Measurements from ENCODE around the gene QSOX2.
"Not testable (repeated sequence)": the region's sequence is repeated elsewhere in the genome, so short reads cannot be mapped to it uniquely, and the experiment has no call there.

Gene QSOX2

DNA sequence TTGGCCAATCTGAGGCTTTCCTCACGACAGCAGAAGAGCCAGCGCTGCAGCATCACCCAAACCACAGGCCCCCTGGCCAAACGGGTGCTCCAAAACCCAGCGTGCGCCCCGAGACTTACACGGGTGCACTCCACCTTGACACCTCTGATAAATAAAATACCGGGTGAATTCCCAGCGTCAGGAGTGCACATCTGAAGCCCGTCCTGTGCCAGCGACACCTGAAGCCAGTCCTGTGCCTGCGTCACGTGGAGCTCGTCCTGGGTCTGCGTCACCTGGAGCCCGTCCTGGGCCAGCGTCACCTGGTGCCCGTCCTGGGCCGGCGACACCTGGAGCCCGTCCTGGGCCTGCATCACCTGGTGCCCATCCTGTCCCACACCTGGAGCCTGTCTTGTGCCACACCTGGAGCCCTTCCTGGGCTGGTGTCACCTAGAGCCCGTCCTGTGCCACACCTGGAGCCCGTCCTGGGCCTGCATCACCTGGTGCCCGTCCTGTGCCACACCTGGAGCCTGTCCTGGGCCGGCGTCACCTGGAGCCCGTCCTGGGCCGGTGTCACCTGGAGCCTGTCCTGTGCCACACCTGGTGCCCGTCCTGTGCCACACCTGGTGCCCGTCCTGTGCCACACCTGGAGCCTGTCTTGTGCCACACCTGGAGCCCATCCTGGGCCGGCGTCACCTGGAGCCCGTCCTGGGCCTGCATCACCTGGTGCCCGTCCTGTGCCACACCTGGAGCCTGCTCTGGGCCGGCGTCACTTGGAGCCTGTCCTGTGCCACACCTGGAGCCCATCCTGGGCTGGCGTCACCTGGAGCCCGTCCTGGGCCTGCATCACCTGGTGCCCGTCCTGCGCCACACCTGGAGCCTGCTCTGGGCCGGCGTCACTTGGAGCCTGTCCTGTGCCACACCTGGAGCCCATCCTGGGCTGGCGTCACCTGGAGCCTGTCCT, 8.9 kb downstream of the QSOX2 start:
- not testable (repeated sequence) for DNase-seq (ENCODE audit: low read depth)

- DNase-seq (ENCODE audit: low read depth), result no peak
These were observed 9.7 kb downstream of the QSOX2 start for GRCh38 chr9:136235709-136236455.

GRCh38 chr9:136235171-136235570, 10.4 kb downstream of the QSOX2 start:
- DNase-seq (ENCODE audit: low read depth), result no peak

DNA sequence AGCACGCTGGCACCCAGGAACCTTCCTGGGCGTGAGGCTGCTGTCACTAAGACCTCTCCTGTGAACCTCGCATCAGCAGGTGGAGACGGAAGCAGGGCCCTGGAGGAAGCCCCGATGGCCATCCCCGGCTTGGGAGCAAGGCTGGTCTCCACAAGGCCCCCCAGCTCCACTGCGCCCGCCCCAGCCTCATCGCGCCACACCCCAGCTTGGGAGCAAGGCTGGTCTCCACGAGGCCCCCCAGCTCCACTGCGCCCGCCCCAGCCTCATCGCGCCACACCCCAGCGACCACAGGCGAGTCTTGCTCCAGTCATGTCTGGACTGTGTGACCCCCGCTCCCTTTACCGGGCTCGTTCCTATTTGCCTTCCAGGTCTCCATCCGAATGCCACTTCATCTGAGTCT, 11.0 kb downstream of the QSOX2 start:
- DNase-seq (ENCODE audit: low read depth), result no peak

GRCh38 chr9:136233868-136234267, 11.7 kb downstream of the QSOX2 start:
- DNase-seq (ENCODE audit: low read depth), result no peak

- DNase-seq (ENCODE audit: low read depth), result no peak
These were observed 12.2 kb downstream of the QSOX2 start for GRCh38 chr9:136233411-136233810.

DNA sequence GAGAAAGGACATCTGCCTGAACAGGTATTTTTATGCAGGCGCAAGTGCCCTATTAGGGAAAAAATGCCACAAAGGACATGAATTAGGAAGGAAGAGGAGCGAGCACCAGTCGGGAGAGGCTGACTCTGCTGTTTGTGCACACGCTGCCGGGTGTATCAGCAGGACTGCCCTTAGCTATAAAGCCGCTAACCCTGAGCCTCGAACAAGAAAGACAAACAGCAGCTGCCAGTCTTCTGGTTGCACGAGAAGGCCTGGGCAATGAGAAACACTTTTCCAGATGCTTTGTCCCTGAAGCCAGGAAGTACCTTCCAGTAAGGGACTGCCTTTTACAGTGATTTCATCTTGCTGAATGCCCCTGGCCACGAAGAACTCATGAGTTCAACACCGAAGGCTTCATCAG, 12.6 kb downstream of the QSOX2 start:
- DNase-seq (ENCODE audit: low read depth), result no peak

DNA sequence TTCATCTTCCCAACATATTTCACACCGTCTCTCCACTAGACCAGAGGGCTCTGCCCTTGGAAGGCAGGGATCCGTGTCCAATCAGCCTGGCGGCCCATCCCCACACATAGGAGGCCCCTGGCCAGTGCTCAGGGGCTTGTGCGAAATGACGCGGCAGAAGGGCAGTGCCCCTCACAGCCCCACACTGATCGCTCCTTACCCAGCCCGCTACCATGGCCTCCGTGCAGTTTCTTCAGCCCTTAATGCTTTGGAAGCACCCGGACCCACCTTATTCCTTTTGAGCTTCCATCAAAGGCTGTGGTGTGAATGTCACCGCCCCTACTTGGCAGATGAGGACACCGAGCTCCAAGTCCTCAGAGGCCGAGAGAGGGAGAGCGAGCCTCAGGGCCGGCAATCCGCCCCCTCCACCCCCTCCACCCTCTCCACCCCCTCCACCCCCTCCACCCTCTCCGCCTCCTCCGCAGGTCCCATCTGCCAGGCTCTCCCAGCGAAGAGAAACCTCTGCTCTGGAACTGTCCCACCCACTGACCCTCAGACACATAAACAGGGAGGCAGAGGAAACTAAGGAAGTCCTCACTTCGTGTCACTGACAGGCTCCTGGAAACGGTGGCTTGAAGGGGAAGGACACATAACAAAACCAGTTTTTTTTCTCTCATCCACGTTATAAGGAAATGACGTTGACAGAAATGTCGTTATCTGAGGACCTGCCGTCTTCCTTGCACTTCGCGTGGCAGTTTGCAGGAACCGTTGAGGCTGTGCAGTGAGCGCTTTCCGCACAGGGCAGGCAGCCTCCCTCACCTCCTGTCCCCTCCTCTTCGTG, 13.9 kb downstream of the QSOX2 start:
- no peak for DNase-seq (ENCODE audit: low read depth)

GRCh38 chr9:136230773-136231172, 14.8 kb downstream of the QSOX2 start:
- no peak for DNase-seq (ENCODE audit: low read depth)

- DNase-seq (ENCODE audit: low read depth), result no peak
These were observed 15.2 kb downstream of the QSOX2 start for GRCh38 chr9:136230365-136230764.

GRCh38 chr9:136229096-136230065, 16.2 kb downstream of the QSOX2 start:
- no peak for DNase-seq (ENCODE audit: low read depth)

DNA sequence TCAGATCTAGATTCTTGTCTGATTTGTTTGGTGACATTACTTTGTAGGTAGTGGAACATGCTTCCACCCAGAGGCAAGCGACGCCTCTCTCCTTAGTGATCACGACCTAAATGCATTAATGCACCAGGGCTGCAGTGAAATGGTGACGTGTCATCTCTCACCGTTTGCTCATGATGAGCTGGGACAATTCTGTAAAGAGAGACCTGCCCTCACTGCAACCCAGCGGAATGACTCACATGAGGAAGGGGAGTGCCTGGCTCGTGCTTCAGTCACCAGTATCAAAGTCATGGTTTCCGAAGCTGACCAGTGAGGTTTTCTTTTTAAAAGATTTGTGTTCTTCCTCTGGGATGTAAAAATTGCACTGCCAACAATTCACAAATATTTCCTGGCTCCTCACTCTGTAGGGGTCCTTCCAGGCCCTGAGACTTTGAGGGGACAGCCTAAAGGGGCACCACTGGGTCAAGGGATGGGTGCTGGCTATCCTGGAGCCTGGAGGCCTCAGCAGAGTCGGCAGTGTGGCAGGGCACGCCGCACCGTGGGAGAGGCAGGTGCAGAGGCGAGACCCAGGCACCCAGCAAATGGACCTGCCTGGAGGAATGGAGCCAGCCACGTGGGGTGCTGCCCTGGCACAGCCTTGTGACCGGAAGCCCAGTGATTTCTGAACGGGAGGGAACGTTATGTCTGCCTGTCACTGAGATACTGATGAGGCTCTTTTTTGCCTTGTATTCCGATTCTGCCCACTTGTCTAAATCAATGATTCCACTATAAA, 17.3 kb downstream of the QSOX2 start:
- DNase-seq (ENCODE audit: low read depth), result no peak

DNA sequence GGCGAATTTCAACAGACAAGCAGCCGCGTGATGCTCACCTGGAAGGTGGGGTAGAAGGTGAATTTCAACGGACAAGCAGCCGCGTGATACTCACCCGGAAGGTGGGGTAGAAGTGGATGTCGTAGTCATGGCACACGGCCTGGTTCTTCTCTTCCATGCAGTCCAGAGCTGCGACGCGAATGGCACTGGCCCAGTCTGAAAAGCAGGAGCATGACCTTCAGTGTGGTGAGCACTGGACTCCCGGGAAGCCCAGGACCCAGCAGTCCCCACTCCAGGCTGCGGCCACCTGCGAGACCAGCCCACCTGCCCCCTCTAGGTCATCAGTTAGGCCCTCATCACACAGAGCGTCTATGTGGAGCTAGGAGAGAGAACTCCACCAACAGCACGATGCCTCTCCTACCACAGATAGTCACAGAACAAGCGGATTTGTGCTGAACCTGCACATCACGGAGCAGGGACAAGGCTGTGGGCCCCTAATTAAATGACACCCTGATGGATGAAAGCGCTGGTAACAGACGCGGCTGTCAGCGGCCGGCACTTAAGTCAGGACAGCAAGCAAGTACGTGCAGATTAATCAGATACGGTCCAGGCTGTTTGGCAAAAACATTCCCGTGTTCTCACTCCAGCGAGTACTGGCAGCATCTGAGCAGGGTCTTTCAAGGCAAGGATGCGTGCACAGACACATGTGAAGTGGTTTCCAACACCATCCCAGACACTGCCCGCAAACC, 18.8 kb downstream of the QSOX2 start:
- no peak for DNase-seq (ENCODE audit: low read depth)

GRCh38 chr9:136225748-136226679, 19.6 kb downstream of the QSOX2 start:
- DNase-seq (ENCODE audit: low read depth), result no peak

DNA sequence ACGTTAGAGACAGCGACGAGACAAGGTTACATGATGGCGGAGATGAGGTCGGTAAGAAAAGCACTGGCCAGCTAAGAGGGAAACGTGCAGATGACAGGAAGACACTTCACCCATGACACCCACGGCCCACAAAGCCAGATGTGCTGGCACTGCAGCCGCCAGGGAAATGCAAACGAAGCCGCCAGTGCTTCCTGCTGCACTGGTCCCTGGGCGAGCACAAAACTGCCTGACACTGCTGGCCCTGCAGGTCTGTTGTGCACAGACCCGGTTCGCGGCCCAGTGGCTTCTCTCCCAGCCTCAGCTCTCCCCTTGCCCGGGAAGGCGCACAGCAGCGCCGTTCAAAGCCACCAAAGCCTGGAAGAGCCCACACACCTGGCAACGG, 20.3 kb downstream of the QSOX2 start:
- no peak for DNase-seq (ENCODE audit: low read depth)

GRCh38 chr9:136223871-136224640, 21.6 kb downstream of the QSOX2 start:
- DNase-seq (ENCODE audit: low read depth), result no peak

DNA sequence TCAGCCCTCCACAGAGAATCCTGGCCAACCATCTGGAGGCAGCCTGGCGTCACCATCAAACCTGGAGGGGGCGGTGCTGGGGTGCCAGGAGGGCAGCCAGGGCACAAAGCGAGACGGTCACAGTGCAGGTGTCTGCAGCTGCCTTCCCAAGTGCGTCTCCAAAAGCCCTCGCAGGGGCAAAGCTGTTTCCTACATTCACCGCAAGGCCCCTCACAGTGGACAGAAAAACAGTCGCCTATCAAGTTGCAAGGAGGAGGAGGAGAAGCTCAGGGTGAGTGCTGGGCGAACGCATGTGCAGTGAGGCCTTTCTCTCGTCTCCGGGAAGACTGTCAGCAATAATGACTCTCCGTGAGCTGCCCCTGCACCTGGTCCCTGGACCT, 22.7 kb downstream of the QSOX2 start:
- no peak for DNase-seq (ENCODE audit: low read depth)

Measured in HS-27A (cell line).